B cell (primary cell): ENCODE results near the gene ADCY10. TPM values are rescaled to one million over a fixed set of nuclear protein-coding genes. Genes with fewer than 3 reads are reported as not detected.

Source experiments
- ATAC-seq: fragments of 200-7000 bp; cut with Tn5 transposase; one replicate; pipeline ENCODE4 v1.10.0; 2021; ENCODE audit warnings: low read depth, mild to moderate bottlenecking, moderate number of reproducible peaks, moderate library complexity
- CTCF ChIA-PET: fragments of 350-600 bp; sonication (Branson Sonifier 250); formaldehyde crosslinking; loops from one replicate; lab custom pipeline; 2021; ENCODE audit warnings: antibody characterized with exemption, inconsistent platforms; lab: Charles Lee
- POLR2A ChIA-PET: fragments of 350-600 bp; sonication (Branson Sonifier 250); formaldehyde crosslinking; loops from one replicate; lab custom pipeline; 2021; ENCODE audit warnings: antibody characterized with exemption; lab: Charles Lee
- DNase-seq: peaks from one replicate; pipeline ENCODE4 v3.0.0; 2013
- H2AFZ ChIP-seq: 2 replicates; pipeline ENCODE4 v1.6.1; 2012; ENCODE audit warnings: mild to moderate bottlenecking, low read depth, low read length; ENCODE audit not compliant: insufficient read depth, poor library complexity, severe bottlenecking
- H3K27ac ChIP-seq, 2 donors: 1 replicate in 1 of 2; 2 replicates in 1 of 2; pipeline ENCODE4 v1.5.1; 2012 to 2013; ENCODE audit warnings: low read length in 2 of 2, mild to moderate bottlenecking in 2 of 2, moderate library complexity in 1 of 2
- H3K27me3 ChIP-seq, 4 experiments: fragments of 200-600 bp in 1 of 4; sonication (generic) in 1 of 4; replicated peaks in 1 of 4; 1 replicate in 2 of 4; 2 replicates in 2 of 4; pipeline versions ENCODE4 v1.6.1 to v1.7.0; 2013 to 2016; ENCODE audit warnings: low read length in 3 of 4, mild to moderate bottlenecking in 2 of 4, mixed read lengths in 1 of 4, moderate library complexity in 1 of 4; ENCODE audit not compliant: insufficient read depth in 4 of 4, control insufficient read depth in 3 of 4; ENCODE audit errors: control extremely low read depth in 1 of 4
- H3K36me3 ChIP-seq, 2 experiments: replicated peaks in 1 of 2; 1 replicate in 1 of 2; 2 replicates in 1 of 2; pipeline versions ENCODE4 v1.6.1 to v1.7.1; 2013; ENCODE audit warnings: low read length in 1 of 2; ENCODE audit not compliant: insufficient read depth in 2 of 2, control insufficient read depth in 1 of 2; ENCODE audit errors: control extremely low read depth in 1 of 2, extremely low read depth in 1 of 2
- H3K4me1 ChIP-seq, 2 donors: fragments of 200-600 bp in 1 of 2; sonication (generic) in 1 of 2; 1 replicate in 1 of 2; 2 replicates in 1 of 2; pipeline versions ENCODE4 v1.5.1 to v1.6.1; 2013 to 2017; ENCODE audit warnings: low read length in 2 of 2; ENCODE audit not compliant: control insufficient read depth in 2 of 2, insufficient read depth in 2 of 2
- H3K4me2 ChIP-seq: replicated peaks from 2 replicates; pipeline ENCODE3; 2012; ENCODE audit warnings: mild to moderate bottlenecking, low read depth, low read length; ENCODE audit not compliant: poor library complexity, severe bottlenecking
- H3K4me3 ChIP-seq, 5 experiments: fragments of 200-600 bp in 1 of 5; sonication (generic) in 1 of 5; 1 replicate in 3 of 5; 2 replicates in 2 of 5; pipeline versions ENCODE4 v1.5.1 to v1.7.0; 2011 to 2016; ENCODE audit warnings: low read length in 4 of 5, mild to moderate bottlenecking in 4 of 5, low read depth in 2 of 5, control low read depth in 1 of 5, moderate library complexity in 1 of 5; ENCODE audit not compliant: insufficient read depth in 1 of 5; ENCODE audit errors: control extremely low read depth in 1 of 5, extremely low read depth in 1 of 5
- H3K79me2 ChIP-seq: fragments of 200-600 bp; sonication (generic); one replicate; pipeline ENCODE4 v1.6.0; 2016; ENCODE audit warnings: low read length; ENCODE audit not compliant: control insufficient read depth, insufficient read depth
- H3K9ac ChIP-seq: fragments of 200-600 bp; sonication (generic); 2 replicates; pipeline ENCODE4 v1.6.1; 2017; ENCODE audit warnings: mild to moderate bottlenecking, low read length, moderate library complexity
- H3K9me3 ChIP-seq, 3 donors: one replicate each; pipeline versions ENCODE4 v1.6.1 to v1.7.1; 2013; ENCODE audit warnings: low read length in 2 of 3; ENCODE audit not compliant: control insufficient read depth in 2 of 3, insufficient read depth in 1 of 3; ENCODE audit errors: control extremely low read depth in 1 of 3
- H4K20me1 ChIP-seq: 2 replicates; pipeline ENCODE4 v1.6.0; 2012; ENCODE audit warnings: mild to moderate bottlenecking, low read length; ENCODE audit not compliant: insufficient read depth, control insufficient read depth, poor library complexity, severe bottlenecking
- H3K27ac Mint-ChIP-seq: one replicate; pipeline ENCODE4 v1.8.0; 2021; ENCODE audit warnings: mixed read lengths
- H3K27me3 Mint-ChIP-seq: one replicate; pipeline ENCODE4 v1.8.0; 2021; ENCODE audit warnings: mixed read lengths
- H3K4me1 Mint-ChIP-seq: one replicate; pipeline ENCODE4 v1.8.0; 2021; ENCODE audit warnings: mixed read lengths
- H3K4me3 Mint-ChIP-seq: one replicate; pipeline ENCODE4 v1.8.0; 2021; ENCODE audit warnings: mixed read lengths
- H3K9me3 Mint-ChIP-seq: one replicate; pipeline ENCODE4 v1.8.0; 2022; ENCODE audit warnings: mixed read lengths; ENCODE audit not compliant: insufficient read depth
- CTCF ChIP-seq: fragments of 200-600 bp; IDR thresholded peaks from one replicate; pipeline ENCODE4 v1.8.0; 2022; ENCODE audit warnings: antibody characterized with exemption, mild to moderate bottlenecking
- EZH2 ChIP-seq: IDR thresholded peaks from 2 replicates; pipeline ENCODE4 v1.6.1; 2012; ENCODE audit warnings: borderline replicate concordance, low read depth, mild to moderate bottlenecking, moderate library complexity, low read length; ENCODE audit not compliant: insufficient read depth, poor library complexity, severe bottlenecking
- WGBS: methylation state at CpG from one replicate; pipeline ENCODE4 v1.1.5; 2013; ENCODE audit warnings: missing lambda C conversion rate; ENCODE audit not compliant: insufficient coverage; 5-methylcytosine and 5-hydroxymethylcytosine counted together
- intact Hi-C: fragments of 100-400 bp; cut with micrococcal nuclease; formaldehyde crosslinking; loops from one replicate; pipeline ENCODE4 v1.10.0; 2022
- polyA plus RNA-seq: library from polyadenylated mRNA; depleted of rRNA; stranded (reverse); fragments of >200 nt; gene quantifications from 2 replicates; pipeline ENCODE4 v1.2.3, GENCODE V29; 2012
- total RNA-seq, 2 donors: library from RNA; stranded (reverse); fragments of 120-200 nt in 1 of 2; gene quantifications; 1 replicate in 1 of 2; 2 replicates in 1 of 2; pipeline versions ENCODE4 v1.2.3 to v1.2.4, GENCODE V29; 2013 to 2022

The ADCY10 gene
- total and polyA plus RNA-seq, 2 donors (not counting 1 experiment from before 2014, with no cell fraction given), result 0.15 TPM; not detected in 1

DNA sequence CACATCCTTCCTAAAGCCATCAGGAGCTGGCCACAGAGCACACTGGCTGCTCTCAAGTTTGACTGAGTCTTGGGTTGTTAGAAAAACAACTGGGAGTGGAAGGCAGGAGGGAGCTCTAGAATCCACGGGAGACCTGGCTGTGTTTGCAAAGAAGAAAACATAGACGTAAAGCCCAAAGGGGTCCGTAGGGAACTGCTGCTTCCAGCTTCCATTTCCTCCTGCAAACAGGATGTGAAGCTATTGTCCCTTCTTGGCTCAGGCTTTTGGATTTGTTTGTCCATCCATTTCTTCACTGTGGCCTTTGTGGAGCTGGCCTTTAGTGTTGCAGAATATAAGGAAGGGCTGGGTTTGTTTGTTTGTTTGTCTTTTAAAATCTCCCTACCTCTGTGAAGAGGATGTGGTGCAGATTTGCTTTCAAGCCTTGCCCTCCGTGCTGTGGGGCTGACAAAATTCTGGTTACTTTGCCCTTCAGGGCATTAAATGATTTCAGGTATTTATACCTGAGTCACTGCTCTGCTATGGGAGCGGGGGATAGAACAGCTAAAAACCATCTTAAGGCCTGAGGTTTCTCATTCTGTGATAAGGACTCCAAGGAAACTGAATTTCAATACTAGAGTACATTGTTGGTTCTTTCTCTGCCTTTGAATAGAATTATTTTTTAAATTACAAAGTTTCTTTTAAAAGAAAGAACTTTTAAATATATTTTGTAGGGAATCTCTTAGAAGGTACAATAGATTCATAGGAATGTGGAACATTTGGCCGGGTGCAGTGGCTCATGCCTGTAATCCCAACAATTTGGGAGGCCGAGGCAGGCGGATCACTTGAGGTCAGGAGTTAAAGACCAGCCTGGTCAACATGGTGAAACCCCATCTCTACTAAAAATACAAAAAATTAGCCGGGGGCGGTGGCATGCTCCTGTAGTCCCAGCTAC, 117.9 kb downstream of the ADCY10 start:
- Histone ChIP-seq H2AFZ (no peak overlapping the region), H3K36me3 (no peaks in the 10 kb centered on the region), H3K9ac (no peak overlapping the region), H3K27ac (no peak overlapping the region), H3K9me3 (no peaks in the 10 kb centered on the region), H3K79me2 (no peaks in the 10 kb centered on the region), H3K27me3 (no peaks in the 10 kb centered on the region), H3K4me2 (no peak overlapping the region), H3K4me1 (no peaks in the 10 kb centered on the region), H4K20me1 (no peaks in the 10 kb centered on the region), H3K4me3 (no peak overlapping the region)
- Mint-ChIP-seq H3K27ac (no peak overlapping the region), H3K4me1 (no peaks in the 10 kb centered on the region), H3K9me3 (no peaks in the 10 kb centered on the region), H3K4me3 (no peak overlapping the region), H3K27me3 (no peaks in the 10 kb centered on the region)
- ChIA-PET POLR2A (no interaction called here), CTCF (interaction anchor here (0.6 to 1.4 kb wide), 2 partner anchors 81 to 330 kb away, joined by 3 to 4 read pairs; no protein-coding TSS in a partner anchor)
- 82% methylated on average over 5 of the region's 10 CpGs for WGBS
- DNase-seq (no peak), ATAC-seq (no peak)
- intact Hi-C loops, result no loop called here
- TF ChIP-seq CTCF (no peak), EZH2 (no peak)

GRCh38 chr1:167794043-167794442, 119.9 kb downstream of the ADCY10 start:
- Histone ChIP-seq H3K4me3 (no peak overlapping the region), H3K4me2 (no peak overlapping the region), H3K9ac (no peak overlapping the region), H3K79me2 (no peaks in the 10 kb centered on the region), H2AFZ (no peak overlapping the region), H3K27ac (no peak overlapping the region), H3K4me1 (no peaks in the 10 kb centered on the region), H4K20me1 (no peaks in the 10 kb centered on the region), H3K36me3 (peaks cover 0 to 3% of the 10 kb centered on the region in 2 experiments), H3K27me3 (no peaks in the 10 kb centered on the region), H3K9me3 (no peaks in the 10 kb centered on the region)
- TF ChIP-seq CTCF (no peak), EZH2 (no peak)
- intact Hi-C loops, result no loop called here
- no peak overlapping the region for H3K27ac Mint-ChIP-seq
- POLR2A ChIA-PET, result no interaction called here
- H3K4me3 Mint-ChIP-seq, result no peak overlapping the region
- no peak for DNase-seq
- CTCF ChIA-PET, result no interaction called here
- H3K4me1 Mint-ChIP-seq, result no peaks in the 10 kb centered on the region
- WGBS, result no CpG with 5 or more reads among the region's 1 CpG
- no peak for ATAC-seq
- H3K27me3 Mint-ChIP-seq, result no peaks in the 10 kb centered on the region
- no peaks in the 10 kb centered on the region for H3K9me3 Mint-ChIP-seq
